Activated CD8-positive, alpha-beta memory T cell treated with anti-CD3 and anti-CD28 coated beads for 36 hours (primary cell): Measurements from ENCODE around the gene TMEM31. TPM values are rescaled to one million over a fixed set of nuclear protein-coding genes. Genes with fewer than 3 reads are reported as not detected.

Source experiments
- total RNA-seq, 2 experiments: library from RNA; stranded (reverse); gene quantifications; one replicate each; pipeline ENCODE4 v1.2.3, GENCODE V29; 2021

TMEM31 gene
- total RNA-seq, 2 experiments from 2014 or later = 0.25 TPM; not detected in 1

Other genes starting within 250 kb of the TMEM31 start
- gene RAB40A, start 191.4 kb upstream of the TMEM31 start, total RNA-seq = under 1 TPM; 0.10 to 0.25 TPM
- gene TCEAL4, start 125.4 kb upstream of the TMEM31 start, total RNA-seq = 10 to 100 TPM; 12.9 to 13.0 TPM
- gene TCEAL3, start 102.9 kb upstream of the TMEM31 start, total RNA-seq = 1 to 10 TPM; 4.0 to 4.5 TPM
- gene TCEAL1, start 81.9 kb upstream of the TMEM31 start, total RNA-seq = 1 to 10 TPM; 8.5 to 9.3 TPM
- 100 to 1,000 TPM; 241 to 244 TPM for gene MORF4L2, start 24.2 kb upstream of the TMEM31 start, total RNA-seq
- gene PLP1, start 65.9 kb downstream of the TMEM31 start, total RNA-seq = not detected
- under 1 TPM; 0.40 to 0.51 TPM for gene RAB9B, start 121.3 kb downstream of the TMEM31 start, total RNA-seq